ENCODE data around the gene CRTC1.

GRCh38 chr19:18663940-18664530, 19.4 kb upstream of the CRTC1 start:
- TF ChIP-seq CTCF (IDR thresholded peaks at IDR 0.05) (no peak), EP300 (IDR thresholded peaks at IDR 0.05) (no peak), POLR2A (IDR thresholded peaks at IDR 0.05) (no peak), POLR2AphosphoS5 (IDR thresholded peaks at IDR 0.05) (no peak)

Measured in gastroesophageal sphincter (tissue), 3 donors.